Sigmoid colon (tissue), 7 donors: Measurements from ENCODE around the gene CNTN4. TPM values are rescaled to one million over a fixed set of nuclear protein-coding genes. Genes with fewer than 3 reads are reported as not detected.

Source experiments
- DNase-seq: peaks from one replicate; pipeline ENCODE4 v3.0.0-alpha.2; 2019
- H3K27ac ChIP-seq, 4 donors: fragments of 200-600 bp; sonication (generic); one replicate each; pipeline ENCODE4 v1.5.1; 2016 to 2019; ENCODE audit warnings: mild to moderate bottlenecking in 1 of 4
- H3K27me3 ChIP-seq, 3 donors: fragments of 200-600 bp; sonication (generic); one replicate each; pipeline ENCODE4 v1.5.1; 2019; ENCODE audit warnings: mild to moderate bottlenecking in 1 of 3
- H3K36me3 ChIP-seq, 4 donors: fragments of 200-600 bp; sonication (generic); one replicate each; pipeline ENCODE4 v1.5.1; 2016 to 2019
- H3K4me1 ChIP-seq, 4 donors: fragments of 200-600 bp; sonication (generic); one replicate each; pipeline ENCODE4 v1.5.1; 2017 to 2019
- H3K4me3 ChIP-seq, 4 donors: fragments of 200-600 bp; sonication (generic); one replicate each; pipeline ENCODE4 v1.5.1; 2017 to 2019; ENCODE audit warnings: mild to moderate bottlenecking in 2 of 4, moderate library complexity in 1 of 4
- H3K9me3 ChIP-seq, 4 donors: fragments of 200-600 bp in 3 of 4; sonication (generic) in 3 of 4; one replicate each; pipeline versions ENCODE4 v1.5.1 to v1.6.1; 2013 to 2019
- EP300 ChIP-seq, 4 donors: sonication (generic); formaldehyde crosslinking; IDR thresholded peaks; one replicate each; pipeline ENCODE4 v1.6.1; 2017; ENCODE audit warnings: antibody characterized with exemption in 4 of 4
- POLR2A ChIP-seq, 2 donors: fragments of 450-650 bp; IDR thresholded peaks; one replicate each; pipeline ENCODE4 v1.6.1; 2016; ENCODE audit warnings: antibody characterized with exemption in 2 of 2, mild to moderate bottlenecking in 2 of 2, moderate library complexity in 2 of 2
- POLR2AphosphoS5 ChIP-seq, 4 donors: sonication (generic); formaldehyde crosslinking; IDR thresholded peaks; one replicate each; pipeline ENCODE4 v1.6.1; 2017; ENCODE audit warnings: antibody characterized with exemption in 4 of 4
- WGBS, 2 donors: extraction: QIAGEN DNeasy Blood & Tissue Kit; methylation state at CpG; one replicate each; pipeline ENCODE4 v1.1.7; 2013; 5-methylcytosine and 5-hydroxymethylcytosine counted together
- intact Hi-C: fragments of 100-400 bp; cut with DNase I; formaldehyde crosslinking; loops from one replicate; pipeline ENCODE4 v1.15.1; 2023
- polyA plus RNA-seq, 3 donors: library from polyadenylated mRNA; stranded (reverse); fragments of 200-250 nt; gene quantifications; one replicate each; pipeline ENCODE4 v1.2.3, GENCODE V29; 2013
- total RNA-seq, 4 donors: library from RNA; depleted of rRNA; stranded (reverse); fragments of >200 nt; gene quantifications; one replicate each; pipeline ENCODE4 v1.1.0, GENCODE V29; 2016
- TF ChIP-seq, protein P1 (sequence below), 4 experiments: fragments of 450-650 bp in 3 of 4; fragments of 200-600 bp in 1 of 4; IDR thresholded peaks; one replicate each; pipeline ENCODE4 v1.5.1; 2016 to 2019; ENCODE audit warnings: antibody characterized with exemption in 4 of 4, mild to moderate bottlenecking in 3 of 4, moderate library complexity in 2 of 4
- donor health status: healthy with polysubstance abuse.
- donor health status: Bipolar disorder and iron deficiency.
- donor health status: healthy.

The CNTN4 gene
- total and polyA plus RNA-seq, 7 donors, result 1.4 to 10.0 (median 7.5) TPM

DNA sequence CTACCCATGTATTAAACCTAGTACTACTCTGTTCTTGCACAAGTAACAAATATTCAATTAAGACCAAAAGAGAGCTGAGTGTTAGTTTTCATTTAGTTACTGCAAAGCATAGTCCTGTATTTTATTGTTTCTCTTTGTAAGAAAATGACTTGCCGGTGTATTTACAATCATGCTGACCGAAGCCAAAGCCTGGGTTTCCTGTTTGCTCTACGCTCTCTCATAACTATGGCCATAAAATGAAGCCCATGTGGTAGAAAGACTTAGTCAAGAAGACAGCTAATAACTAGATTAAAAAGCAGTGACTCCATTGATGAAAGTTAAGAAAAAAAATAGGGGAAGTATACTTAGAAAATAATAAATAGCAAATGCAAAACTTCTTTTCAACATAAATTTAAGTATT, 479.9 kb downstream of the CNTN4 start:
- no peak overlapping the region for H3K4me3 ChIP-seq
- H3K27ac ChIP-seq, result no peak overlapping the region
- H3K4me1 ChIP-seq, result no peaks in the 10 kb centered on the region
- DNase-seq, result no peak
- intact Hi-C loops, result no loop called here
- H3K27me3 ChIP-seq, result no peaks in the 10 kb centered on the region
- 5 to 34% methylated on average over 3 of the region's 3 CpGs for WGBS, 2 donors
- no peaks in the 10 kb centered on the region for H3K9me3 ChIP-seq
- TF ChIP-seq POLR2AphosphoS5 (IDR thresholded peaks at IDR 0.05), result no peak
- TF ChIP-seq POLR2A (IDR thresholded peaks at IDR 0.05), result no peak
- TF ChIP-seq, protein P1, sequence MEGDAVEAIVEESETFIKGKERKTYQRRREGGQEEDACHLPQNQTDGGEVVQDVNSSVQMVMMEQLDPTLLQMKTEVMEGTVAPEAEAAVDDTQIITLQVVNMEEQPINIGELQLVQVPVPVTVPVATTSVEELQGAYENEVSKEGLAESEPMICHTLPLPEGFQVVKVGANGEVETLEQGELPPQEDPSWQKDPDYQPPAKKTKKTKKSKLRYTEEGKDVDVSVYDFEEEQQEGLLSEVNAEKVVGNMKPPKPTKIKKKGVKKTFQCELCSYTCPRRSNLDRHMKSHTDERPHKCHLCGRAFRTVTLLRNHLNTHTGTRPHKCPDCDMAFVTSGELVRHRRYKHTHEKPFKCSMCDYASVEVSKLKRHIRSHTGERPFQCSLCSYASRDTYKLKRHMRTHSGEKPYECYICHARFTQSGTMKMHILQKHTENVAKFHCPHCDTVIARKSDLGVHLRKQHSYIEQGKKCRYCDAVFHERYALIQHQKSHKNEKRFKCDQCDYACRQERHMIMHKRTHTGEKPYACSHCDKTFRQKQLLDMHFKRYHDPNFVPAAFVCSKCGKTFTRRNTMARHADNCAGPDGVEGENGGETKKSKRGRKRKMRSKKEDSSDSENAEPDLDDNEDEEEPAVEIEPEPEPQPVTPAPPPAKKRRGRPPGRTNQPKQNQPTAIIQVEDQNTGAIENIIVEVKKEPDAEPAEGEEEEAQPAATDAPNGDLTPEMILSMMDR (IDR thresholded peaks at IDR 0.05), result no peak
- no peak for TF ChIP-seq EP300 (IDR thresholded peaks at IDR 0.05)
- H3K36me3 ChIP-seq, result no peaks in the 10 kb centered on the region

DNA sequence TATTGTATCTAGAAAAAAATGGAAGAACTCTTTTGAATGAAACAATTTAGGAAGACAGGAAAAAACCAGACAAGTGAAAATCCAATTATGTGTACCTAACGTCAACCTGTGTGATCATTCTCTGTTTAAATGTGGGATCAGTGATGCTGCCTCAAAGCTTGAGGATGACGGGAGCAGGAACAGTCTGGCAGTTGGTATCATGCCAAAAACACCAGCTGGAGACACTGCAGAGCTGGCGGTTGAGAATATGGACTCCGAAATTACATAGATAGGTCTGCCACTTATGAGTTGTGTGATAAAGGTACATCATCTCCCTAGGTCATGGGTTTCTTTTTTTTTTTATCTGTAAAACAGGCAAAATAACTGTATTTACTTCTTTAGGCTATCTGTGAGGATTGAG, 480.5 kb downstream of the CNTN4 start:
- Histone ChIP-seq H3K4me3 (no peak overlapping the region), H3K27me3 (no peaks in the 10 kb centered on the region), H3K9me3 (no peaks in the 10 kb centered on the region), H3K36me3 (no peaks in the 10 kb centered on the region), H3K27ac (no peak overlapping the region), H3K4me1 (no peaks in the 10 kb centered on the region)
- intact Hi-C loops, result no loop called here
- WGBS, 2 donors, result 14 to 57% methylated on average over 4 of the region's 4 CpGs
- TF ChIP-seq POLR2AphosphoS5 (IDR thresholded peaks at IDR 0.05), result no peak
- TF ChIP-seq, protein P1 (IDR thresholded peaks at IDR 0.05), result no peak
- no peak for TF ChIP-seq POLR2A (IDR thresholded peaks at IDR 0.05)
- TF ChIP-seq EP300 (IDR thresholded peaks at IDR 0.05), result no peak
- DNase-seq, result no peak

DNA sequence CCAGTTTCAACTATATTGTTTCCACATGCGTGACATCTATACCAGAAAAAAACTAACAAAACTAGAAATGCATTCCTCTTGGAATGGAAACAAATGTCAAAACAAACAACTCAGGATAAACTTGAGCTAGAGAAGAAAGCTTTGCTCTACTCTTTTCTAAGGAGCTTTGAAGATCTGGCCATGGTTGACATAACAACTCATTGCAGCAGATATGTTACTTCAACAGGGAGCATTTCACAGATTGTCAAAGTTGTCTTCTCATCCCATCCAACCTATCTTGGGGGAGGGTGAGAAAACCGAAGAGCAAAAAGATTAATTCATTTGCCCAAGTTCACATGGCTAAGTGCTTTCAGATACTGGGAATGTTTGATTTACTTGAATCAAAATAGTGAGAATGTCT, 484.4 kb downstream of the CNTN4 start:
- intact Hi-C loops, result no loop called here
- 80 to 83% methylated on average over 2 of the region's 2 CpGs for WGBS, 2 donors
- H3K27me3 ChIP-seq, result no peaks in the 10 kb centered on the region

DNA sequence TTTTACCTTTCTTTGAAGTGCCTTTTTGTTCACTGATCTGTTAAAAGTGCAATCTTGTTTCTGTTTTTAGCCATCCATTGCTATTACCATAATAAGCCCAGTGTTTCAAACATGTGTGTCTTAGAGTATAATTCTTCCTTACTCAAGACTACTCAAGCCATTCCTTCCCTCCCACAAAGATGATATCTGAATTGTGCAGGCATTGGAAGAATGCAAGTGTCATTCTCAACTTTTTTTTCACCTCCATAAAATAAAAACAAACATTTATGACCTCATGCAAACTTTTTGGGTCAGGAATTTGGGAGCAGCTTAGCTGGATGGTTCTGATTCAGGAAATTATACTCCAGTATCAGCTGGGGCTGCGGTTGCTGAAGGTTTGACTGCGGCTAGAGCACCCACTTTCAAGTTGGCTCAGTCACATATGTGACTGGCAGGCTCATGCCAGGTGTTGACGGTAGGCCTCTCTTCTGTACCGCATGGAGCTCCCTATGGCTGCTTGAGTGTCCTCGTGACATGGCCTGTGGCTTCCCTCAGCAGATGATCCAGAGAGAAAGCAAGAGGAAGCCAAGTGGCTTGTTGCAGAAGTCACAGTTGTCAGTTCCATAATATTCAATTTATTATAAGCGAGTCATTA, 490.8 kb downstream of the CNTN4 start:
- Histone ChIP-seq H3K27ac (no peak overlapping the region), H3K4me1 (no peaks in the 10 kb centered on the region), H3K27me3 (no peaks in the 10 kb centered on the region), H3K9me3 (no peaks in the 10 kb centered on the region), H3K4me3 (no peak overlapping the region), H3K36me3 (no peaks in the 10 kb centered on the region)
- DNase-seq, result no peak
- TF ChIP-seq POLR2AphosphoS5 (IDR thresholded peaks at IDR 0.05) (no peak), POLR2A (IDR thresholded peaks at IDR 0.05) (no peak), EP300 (IDR thresholded peaks at IDR 0.05) (no peak)
- TF ChIP-seq, protein P1 (IDR thresholded peaks at IDR 0.05), result no peak
- intact Hi-C loops, result no loop called here
- WGBS, 2 donors, result 95 to 96% methylated on average over 6 of the region's 6 CpGs

More for the DNA sequence above, 484.4 kb downstream of the CNTN4 start:
- H3K27ac ChIP-seq, result no peak overlapping the region
- no peak for DNase-seq
- H3K36me3 ChIP-seq, result no peaks in the 10 kb centered on the region
- no peaks in the 10 kb centered on the region for H3K4me1 ChIP-seq
- TF ChIP-seq EP300 (IDR thresholded peaks at IDR 0.05) (no peak), POLR2AphosphoS5 (IDR thresholded peaks at IDR 0.05) (no peak), POLR2A (IDR thresholded peaks at IDR 0.05) (no peak)
- TF ChIP-seq, protein P1 (IDR thresholded peaks at IDR 0.05), result no peak
- H3K9me3 ChIP-seq, result no peaks in the 10 kb centered on the region
- H3K4me3 ChIP-seq, result no peak overlapping the region

DNA sequence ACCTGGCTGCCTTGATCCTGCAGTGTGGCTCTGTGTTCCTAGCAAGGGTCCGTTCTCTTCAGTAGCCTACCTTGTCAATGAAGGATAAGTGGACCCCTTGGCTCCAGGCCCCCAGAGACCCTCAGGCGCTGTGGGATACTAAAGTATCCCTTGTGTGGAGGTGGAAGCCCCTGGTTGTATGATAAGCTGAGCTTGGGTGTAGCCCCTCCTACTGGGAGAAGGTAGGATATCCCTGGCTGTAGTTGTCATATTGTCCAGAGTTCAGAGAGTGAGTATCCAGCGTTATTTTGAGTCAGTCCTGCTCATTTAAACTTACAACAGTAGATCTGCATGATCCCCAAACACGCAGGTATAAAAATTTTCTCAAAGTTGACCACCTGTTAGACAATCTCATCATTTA, 496.8 kb downstream of the CNTN4 start:
- Histone ChIP-seq H3K4me3 (no peak overlapping the region), H3K27ac (no peak overlapping the region), H3K27me3 (no peaks in the 10 kb centered on the region), H3K36me3 (no peaks in the 10 kb centered on the region), H3K4me1 (peaks cover 0 to 7% (median 0%) of the 10 kb centered on the region in 4 donors), H3K9me3 (no peaks in the 10 kb centered on the region)
- no peak for TF ChIP-seq POLR2A (IDR thresholded peaks at IDR 0.05)
- TF ChIP-seq, protein P1 (IDR thresholded peaks at IDR 0.05), result no peak
- no peak for TF ChIP-seq EP300 (IDR thresholded peaks at IDR 0.05)
- no peak for TF ChIP-seq POLR2AphosphoS5 (IDR thresholded peaks at IDR 0.05)
- 84 to 89% methylated on average over 4 of the region's 4 CpGs for WGBS, 2 donors
- intact Hi-C loops, result no loop called here
- DNase-seq, result no peak
